Neural progenitor cell (in vitro differentiated cells): ENCODE results near the gene CLDN1. TPM values are rescaled to one million over a fixed set of nuclear protein-coding genes. Genes with fewer than 3 reads are reported as not detected.

Experiments used
- DNase-seq: peaks from one replicate; pipeline ENCODE4 v3.0.0-alpha.2; 2016; ENCODE audit warnings: low spot score
- H2AFZ ChIP-seq: fragments of 200-600 bp; sonication (generic); replicated peaks from 2 replicates; pipeline ENCODE4 v1.6.1; 2016; ENCODE audit warnings: antibody characterized with exemption
- H3F3A ChIP-seq: fragments of 200-600 bp; sonication (generic); 2 replicates; pipeline ENCODE4 v1.6.1; 2016; ENCODE audit warnings: antibody characterized with exemption, low read depth
- H3K27ac ChIP-seq: fragments of 200-600 bp; sonication (generic); 2 replicates; pipeline ENCODE4 v1.5.1; 2016; ENCODE audit warnings: mild to moderate bottlenecking
- H3K27me3 ChIP-seq: fragments of 200-600 bp; sonication (generic); 2 replicates; pipeline ENCODE4 v1.6.1; 2016; ENCODE audit warnings: mild to moderate bottlenecking, moderate library complexity
- H3K36me3 ChIP-seq: fragments of 200-600 bp; sonication (generic); 2 replicates; pipeline ENCODE4 v1.5.1; 2016
- H3K4me1 ChIP-seq: fragments of 200-600 bp; sonication (generic); 2 replicates; pipeline ENCODE4 v1.6.1; 2016; ENCODE audit warnings: mixed run types
- H3K4me2 ChIP-seq: fragments of 200-600 bp; sonication (generic); 2 replicates; pipeline ENCODE4 v1.6.1; 2016
- H3K4me3 ChIP-seq: fragments of 200-600 bp; sonication (generic); 2 replicates; pipeline ENCODE4 v1.5.1; 2016
- H3K79me2 ChIP-seq: fragments of 200-600 bp; sonication (generic); 2 replicates; pipeline ENCODE4 v1.6.1; 2016; ENCODE audit warnings: low read depth
- H3K9ac ChIP-seq: fragments of 200-600 bp; sonication (generic); 2 replicates; pipeline ENCODE4 v1.6.1; 2016
- H3K9me3 ChIP-seq: fragments of 200-600 bp; sonication (generic); 2 replicates; pipeline ENCODE4 v1.5.1; 2016; ENCODE audit warnings: low read depth
- H4K20me1 ChIP-seq: fragments of 200-600 bp; sonication (generic); 2 replicates; pipeline ENCODE4 v1.6.1; 2016; ENCODE audit warnings: low read depth
- H3K27ac Mint-ChIP-seq: 3 replicates; pipeline ENCODE4 v1.8.0; 2021; ENCODE audit warnings: mixed read lengths
- H3K27me3 Mint-ChIP-seq: 2 replicates; pipeline ENCODE4 v1.8.0; 2022; ENCODE audit warnings: low read depth, mild to moderate bottlenecking, inconsistent platforms, moderate library complexity, mixed read lengths; ENCODE audit not compliant: insufficient read depth
- H3K36me3 Mint-ChIP-seq: 3 replicates; pipeline ENCODE4 v1.8.0; 2021; ENCODE audit warnings: mixed read lengths
- H3K4me1 Mint-ChIP-seq: 3 replicates; pipeline ENCODE4 v1.8.0; 2021; ENCODE audit warnings: mixed read lengths
- H3K4me3 Mint-ChIP-seq: 3 replicates; pipeline ENCODE4 v1.8.0; 2021; ENCODE audit warnings: mild to moderate bottlenecking, moderate library complexity, mixed read lengths
- H3K9me3 Mint-ChIP-seq: 3 replicates; pipeline ENCODE4 v1.8.0; 2020; ENCODE audit warnings: mixed read lengths
- CTCF ChIP-seq: fragments of 200-600 bp; sonication (generic); IDR thresholded peaks from 2 replicates; pipeline ENCODE4 v1.5.1; 2017; ENCODE audit warnings: antibody characterized with exemption, mild to moderate bottlenecking
- EZH2 ChIP-seq: fragments of 200-600 bp; sonication (generic); IDR thresholded peaks from 2 replicates; pipeline ENCODE4 v1.6.1; 2017; ENCODE audit warnings: antibody characterized with exemption, mild to moderate bottlenecking, moderate library complexity
- EZH2phosphoT487 ChIP-seq: fragments of 200-600 bp; sonication (generic); IDR thresholded peaks from 2 replicates; pipeline ENCODE4 v1.6.1; 2017; ENCODE audit warnings: antibody characterized with exemption
- total RNA-seq: library from RNA; depleted of rRNA; stranded (reverse); fragments of >200 nt; gene quantifications from 2 replicates; pipeline ENCODE4 v1.2.3, GENCODE V29; 2015; ENCODE audit warnings: low replicate concordance

CLDN1 gene
- total RNA-seq, 1 donor from 2014 or later = 0.24 TPM

- H3F3A ChIP-seq = no peaks in the 10 kb centered on the region
- no peak overlapping the region for H3K4me3 Mint-ChIP-seq
- no peak overlapping the region for H3K27ac Mint-ChIP-seq
Observed at GRCh38 chr3:190340071-190340470, 17.8 kb upstream of the CLDN1 start.

GRCh38 chr3:190339130-190339529, 16.9 kb upstream of the CLDN1 start:
- peaks cover 3% of the 10 kb centered on the region for H3K36me3 ChIP-seq
- H3K27me3 Mint-ChIP-seq = no peaks in the 10 kb centered on the region
- H3K27ac ChIP-seq = no peak overlapping the region
- H3K36me3 Mint-ChIP-seq = no peaks in the 10 kb centered on the region
- no peaks in the 10 kb centered on the region for H4K20me1 ChIP-seq
- H3K4me1 Mint-ChIP-seq = no peaks in the 10 kb centered on the region
- H3K4me3 ChIP-seq = no peak overlapping the region
- no peak for DNase-seq
- H3K4me2 ChIP-seq = no peak overlapping the region
- H3K4me1 ChIP-seq = no peaks in the 10 kb centered on the region
- H3K27ac Mint-ChIP-seq = no peak overlapping the region
- H3K9me3 ChIP-seq = no peaks in the 10 kb centered on the region
- no peaks in the 10 kb centered on the region for H3K79me2 ChIP-seq
- no peak overlapping the region for H3K4me3 Mint-ChIP-seq
- TF ChIP-seq CTCF (peak; percentile 11), EZH2phosphoT487 (no peak), EZH2 (no peak)
- no peaks in the 10 kb centered on the region for H3K27me3 ChIP-seq
- H3K9me3 Mint-ChIP-seq = peaks cover 16% of the 10 kb centered on the region
- H3F3A ChIP-seq = no peaks in the 10 kb centered on the region
- H2AFZ ChIP-seq = no peak overlapping the region
- H3K9ac ChIP-seq = no peak overlapping the region

More at GRCh38 chr3:190340071-190340470, 17.8 kb upstream of the CLDN1 start:
- H3K9me3 ChIP-seq = no peaks in the 10 kb centered on the region
- TF ChIP-seq EZH2phosphoT487 (no peak), EZH2 (no peak)
- no peaks in the 10 kb centered on the region for H3K27me3 ChIP-seq
- no peaks in the 10 kb centered on the region for H4K20me1 ChIP-seq
- no peak overlapping the region for H3K27ac ChIP-seq
- Mint-ChIP-seq H3K4me1 (peaks cover 7% of the 10 kb centered on the region), H3K36me3 (no peaks in the 10 kb centered on the region), H3K27me3 (no peaks in the 10 kb centered on the region), H3K9me3 (peaks cover 16% of the 10 kb centered on the region)
- no peaks in the 10 kb centered on the region for H3K79me2 ChIP-seq
- no peak overlapping the region for H2AFZ ChIP-seq
- no peak for DNase-seq
- H3K4me1 ChIP-seq = no peaks in the 10 kb centered on the region
- no peak overlapping the region for H3K9ac ChIP-seq
- peaks cover 3% of the 10 kb centered on the region for H3K36me3 ChIP-seq
- H3K4me3 ChIP-seq = no peak overlapping the region
- H3K4me2 ChIP-seq = no peak overlapping the region

- H3K4me1 Mint-ChIP-seq = no peaks in the 10 kb centered on the region
- H3K36me3 Mint-ChIP-seq = no peaks in the 10 kb centered on the region
- Histone ChIP-seq H3K4me1 (no peaks in the 10 kb centered on the region), H3K4me2 (no peak overlapping the region), H3K27ac (no peak overlapping the region), H3K9me3 (no peaks in the 10 kb centered on the region), H2AFZ (no peak overlapping the region), H3K4me3 (no peak overlapping the region), H3K36me3 (peaks cover 3% of the 10 kb centered on the region), H3K27me3 (no peaks in the 10 kb centered on the region), H3K9ac (no peak overlapping the region), H4K20me1 (no peaks in the 10 kb centered on the region), H3K79me2 (no peaks in the 10 kb centered on the region), H3F3A (no peaks in the 10 kb centered on the region)
- H3K27me3 Mint-ChIP-seq = no peaks in the 10 kb centered on the region
- TF ChIP-seq EZH2phosphoT487 = no peak
- no peak for TF ChIP-seq CTCF
- no peak for TF ChIP-seq EZH2
- peaks cover 16% of the 10 kb centered on the region for H3K9me3 Mint-ChIP-seq
- H3K4me3 Mint-ChIP-seq = no peak overlapping the region
- DNase-seq = no peak
- H3K27ac Mint-ChIP-seq = no peak overlapping the region
Observed at GRCh38 chr3:190338717-190339116, 16.5 kb upstream of the CLDN1 start.

GRCh38 chr3:190337301-190337700, 15.1 kb upstream of the CLDN1 start:
- no peak overlapping the region for H3K9ac ChIP-seq
- Mint-ChIP-seq H3K4me3 (no peak overlapping the region), H3K36me3 (no peaks in the 10 kb centered on the region), H3K4me1 (no peaks in the 10 kb centered on the region), H3K27ac (no peak overlapping the region), H3K9me3 (peaks cover 15% of the 10 kb centered on the region), H3K27me3 (no peaks in the 10 kb centered on the region)
- H3K4me1 ChIP-seq = no peaks in the 10 kb centered on the region
- H3F3A ChIP-seq = no peaks in the 10 kb centered on the region
- no peak overlapping the region for H3K4me3 ChIP-seq
- no peaks in the 10 kb centered on the region for H3K79me2 ChIP-seq
- no peak for DNase-seq
- H2AFZ ChIP-seq = no peak overlapping the region
- H3K27ac ChIP-seq = no peak overlapping the region
- no peaks in the 10 kb centered on the region for H3K27me3 ChIP-seq
- no peak overlapping the region for H3K4me2 ChIP-seq
- H3K36me3 ChIP-seq = peaks cover 3% of the 10 kb centered on the region
- TF ChIP-seq CTCF (no peak), EZH2phosphoT487 (no peak)
- H4K20me1 ChIP-seq = no peaks in the 10 kb centered on the region
- H3K9me3 ChIP-seq = no peaks in the 10 kb centered on the region
